Thymus (tissue), 14 donors: ENCODE measurements around the gene DGKQ. TPM values are rescaled to one million over a fixed set of nuclear protein-coding genes. Genes with fewer than 3 reads are reported as not detected.

Experiments
- DNase-seq, 9 donors: peaks; one replicate each; pipeline ENCODE4 v3.0.0-alpha.2; 2013; ENCODE audit warnings: low spot score in 9 of 9, low read depth in 6 of 9, missing footprints in 1 of 9
- H3K27ac ChIP-seq, 2 donors: one replicate each; pipeline ENCODE4 v1.5.1; 2013; ENCODE audit warnings: control low read depth in 1 of 2, low read depth in 1 of 2, low read length in 1 of 2, mild to moderate bottlenecking in 1 of 2, moderate library complexity in 1 of 2
- H3K27me3 ChIP-seq, 2 donors: one replicate each; pipeline ENCODE4 v1.5.1; 2013; ENCODE audit warnings: low read length in 1 of 2; ENCODE audit not compliant: control insufficient read depth in 2 of 2, insufficient read depth in 1 of 2
- H3K36me3 ChIP-seq, 2 donors: one replicate each; pipeline ENCODE4 v1.5.1; 2013; ENCODE audit warnings: low read length in 1 of 2, mild to moderate bottlenecking in 1 of 2, moderate library complexity in 1 of 2; ENCODE audit not compliant: control insufficient read depth in 2 of 2, insufficient read depth in 2 of 2
- H3K4me1 ChIP-seq, 2 donors: one replicate each; pipeline ENCODE4 v1.5.1; 2013; ENCODE audit warnings: low read length in 2 of 2; ENCODE audit not compliant: control insufficient read depth in 2 of 2, insufficient read depth in 2 of 2
- H3K4me3 ChIP-seq, 2 donors: one replicate each; pipeline ENCODE4 v1.5.1; 2013; ENCODE audit warnings: low read length in 2 of 2, control low read depth in 1 of 2, mild to moderate bottlenecking in 1 of 2
- H3K9me3 ChIP-seq, 2 donors: one replicate each; pipeline ENCODE4 v1.5.1; 2013; ENCODE audit warnings: low read length in 1 of 2, mild to moderate bottlenecking in 1 of 2; ENCODE audit not compliant: control insufficient read depth in 2 of 2, insufficient read depth in 1 of 2
- WGBS: extraction: QIAGEN DNeasy Blood & Tissue Kit; methylation state at CpG from one replicate; pipeline ENCODE4 v1.1.7; 2013; 5-methylcytosine and 5-hydroxymethylcytosine counted together
- long read RNA-seq, 10 donors: transcript quantifications; one replicate each; lab custom pipeline, GENCODE V29; 2026
- polyA plus RNA-seq: library from polyadenylated mRNA; stranded (reverse); fragments of 200-250 nt; gene quantifications from one replicate; pipeline ENCODE4 v1.2.3, GENCODE V29; 2013
- total RNA-seq: library from RNA; stranded (reverse); fragments of 120-200 nt; gene quantifications from one replicate; pipeline ENCODE4 v1.2.4, GENCODE V29; 2013
- donor health status: healthy.

The DGKQ gene, protein sequence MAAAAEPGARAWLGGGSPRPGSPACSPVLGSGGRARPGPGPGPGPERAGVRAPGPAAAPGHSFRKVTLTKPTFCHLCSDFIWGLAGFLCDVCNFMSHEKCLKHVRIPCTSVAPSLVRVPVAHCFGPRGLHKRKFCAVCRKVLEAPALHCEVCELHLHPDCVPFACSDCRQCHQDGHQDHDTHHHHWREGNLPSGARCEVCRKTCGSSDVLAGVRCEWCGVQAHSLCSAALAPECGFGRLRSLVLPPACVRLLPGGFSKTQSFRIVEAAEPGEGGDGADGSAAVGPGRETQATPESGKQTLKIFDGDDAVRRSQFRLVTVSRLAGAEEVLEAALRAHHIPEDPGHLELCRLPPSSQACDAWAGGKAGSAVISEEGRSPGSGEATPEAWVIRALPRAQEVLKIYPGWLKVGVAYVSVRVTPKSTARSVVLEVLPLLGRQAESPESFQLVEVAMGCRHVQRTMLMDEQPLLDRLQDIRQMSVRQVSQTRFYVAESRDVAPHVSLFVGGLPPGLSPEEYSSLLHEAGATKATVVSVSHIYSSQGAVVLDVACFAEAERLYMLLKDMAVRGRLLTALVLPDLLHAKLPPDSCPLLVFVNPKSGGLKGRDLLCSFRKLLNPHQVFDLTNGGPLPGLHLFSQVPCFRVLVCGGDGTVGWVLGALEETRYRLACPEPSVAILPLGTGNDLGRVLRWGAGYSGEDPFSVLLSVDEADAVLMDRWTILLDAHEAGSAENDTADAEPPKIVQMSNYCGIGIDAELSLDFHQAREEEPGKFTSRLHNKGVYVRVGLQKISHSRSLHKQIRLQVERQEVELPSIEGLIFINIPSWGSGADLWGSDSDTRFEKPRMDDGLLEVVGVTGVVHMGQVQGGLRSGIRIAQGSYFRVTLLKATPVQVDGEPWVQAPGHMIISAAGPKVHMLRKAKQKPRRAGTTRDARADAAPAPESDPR
- total RNA-seq (11.3 TPM), polyA plus RNA-seq (24.1 TPM)
- long read RNA-seq, donor 1, result 0 reads
- long read RNA-seq, donor 2, result 0 reads
- long read RNA-seq, donor 3, full-length matches to known transcripts, result 4 of 4 reads
- long read RNA-seq, donor 3, partial matches to known transcripts, result 0 of 4 reads
- long read RNA-seq, donor 3, other reads (novel, unspliced or antisense), result 0 of 4 reads
- long read RNA-seq, donor 4, result 0 reads
- long read RNA-seq, donor 5, full-length matches to known transcripts, result 1 of 6 reads
- long read RNA-seq, donor 5, partial matches to known transcripts, result 5 of 6 reads
- long read RNA-seq, donor 5, other reads (novel, unspliced or antisense), result 0 of 6 reads
- long read RNA-seq, donor 6, result 0 reads
- long read RNA-seq, donor 7, result 0 reads
- long read RNA-seq, donor 8, result 0 reads
- long read RNA-seq, donor 9, result 0 reads
- long read RNA-seq, donor 10, result 0 reads

DNA sequence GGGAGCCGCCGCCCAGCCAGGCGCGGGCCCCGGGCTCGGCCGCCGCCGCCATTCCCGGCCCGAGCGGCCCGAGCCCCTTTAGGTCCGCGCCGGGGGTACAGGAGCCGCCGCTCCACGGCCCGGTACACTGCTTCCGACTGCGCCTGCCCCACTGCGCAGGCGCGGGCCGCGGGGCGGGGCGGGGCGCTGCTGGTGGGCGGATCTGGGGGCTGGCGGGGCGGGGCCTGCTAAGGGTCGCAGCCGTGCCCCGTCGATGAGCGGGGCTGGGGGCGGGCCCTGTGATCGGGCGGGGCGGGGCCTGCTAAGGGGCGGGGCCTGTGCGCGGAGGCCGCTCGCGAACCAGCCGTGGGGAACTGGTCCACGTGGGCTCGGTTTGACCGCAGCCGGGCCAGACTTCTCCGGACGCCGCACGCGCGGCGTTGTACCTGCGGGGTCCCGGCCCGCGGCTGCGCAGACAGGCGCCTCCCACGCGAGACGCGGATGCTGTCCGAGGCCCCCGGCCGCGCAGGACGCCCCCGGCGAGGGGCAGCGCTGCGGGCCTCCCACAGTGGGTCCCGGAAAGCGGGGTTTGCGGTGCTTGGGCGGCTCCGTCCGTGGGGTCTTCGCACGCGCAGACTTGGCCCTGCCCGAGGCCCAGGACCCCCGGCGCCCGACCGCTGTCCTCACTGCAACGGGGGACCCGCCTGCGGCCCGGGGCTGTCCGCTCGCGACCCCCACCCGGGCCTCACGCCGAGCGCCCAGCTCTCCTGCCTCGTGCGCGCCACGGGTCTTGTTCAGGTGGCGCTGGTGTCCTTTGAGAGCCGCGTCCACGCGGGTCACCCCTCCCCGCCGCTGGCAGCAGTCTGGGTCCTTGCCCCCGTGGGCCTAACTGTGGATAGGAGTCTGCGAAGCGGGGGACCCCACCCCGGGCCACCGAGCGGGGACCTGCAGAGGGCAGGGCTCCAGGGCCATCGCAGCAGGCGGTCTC, at the start of gene DGKQ:
Gene DGKQ, minus strand, starts transcription at position 139 of the 967 bp plus-strand sequence. Its CDS starts 87 bp downstream, at position 52.
- H3K4me1 ChIP-seq, result peaks cover 11 to 19% of the 10 kb centered on the region in 2 donors
- H3K4me3 ChIP-seq, result peak within 1 kb of the TSS; percentile 46 to 59
- H3K36me3 ChIP-seq, result no peaks in the 10 kb centered on the region
- WGBS, result 31% methylated on average over 123 of the region's 123 CpGs
- peaks cover 0 to 9% of the 10 kb centered on the region in 2 donors for H3K9me3 ChIP-seq
- peak within 1 kb of the TSS in 1 of 2 donors; percentile 46 for H3K27ac ChIP-seq
- peaks cover 0 to 38% of the 10 kb centered on the region in 2 donors for H3K27me3 ChIP-seq
- DNase-seq, result peak in 8 of 9 donors; percentile 40 to 89 (median 77)

DNA sequence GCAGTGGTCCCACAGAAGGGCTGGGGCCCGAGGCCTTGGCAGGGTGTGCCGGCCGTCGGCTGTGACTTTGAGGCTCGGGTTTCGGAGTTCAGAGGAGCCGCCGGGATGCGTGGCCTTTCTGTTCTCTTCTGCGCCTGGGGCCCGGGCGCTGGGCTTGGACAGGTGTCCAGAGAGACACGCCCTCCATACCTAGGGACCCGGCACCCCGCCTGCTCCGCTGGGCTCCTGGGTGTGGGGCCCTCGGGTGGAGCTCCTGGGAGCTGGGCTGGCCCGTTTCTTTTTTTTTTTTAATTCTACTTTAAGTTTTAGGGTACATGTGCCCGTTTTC, 49.3 kb upstream of the DGKQ start:
- WGBS, result 95% methylated on average over 19 of the region's 19 CpGs
- DNase-seq, result no peak

DNA sequence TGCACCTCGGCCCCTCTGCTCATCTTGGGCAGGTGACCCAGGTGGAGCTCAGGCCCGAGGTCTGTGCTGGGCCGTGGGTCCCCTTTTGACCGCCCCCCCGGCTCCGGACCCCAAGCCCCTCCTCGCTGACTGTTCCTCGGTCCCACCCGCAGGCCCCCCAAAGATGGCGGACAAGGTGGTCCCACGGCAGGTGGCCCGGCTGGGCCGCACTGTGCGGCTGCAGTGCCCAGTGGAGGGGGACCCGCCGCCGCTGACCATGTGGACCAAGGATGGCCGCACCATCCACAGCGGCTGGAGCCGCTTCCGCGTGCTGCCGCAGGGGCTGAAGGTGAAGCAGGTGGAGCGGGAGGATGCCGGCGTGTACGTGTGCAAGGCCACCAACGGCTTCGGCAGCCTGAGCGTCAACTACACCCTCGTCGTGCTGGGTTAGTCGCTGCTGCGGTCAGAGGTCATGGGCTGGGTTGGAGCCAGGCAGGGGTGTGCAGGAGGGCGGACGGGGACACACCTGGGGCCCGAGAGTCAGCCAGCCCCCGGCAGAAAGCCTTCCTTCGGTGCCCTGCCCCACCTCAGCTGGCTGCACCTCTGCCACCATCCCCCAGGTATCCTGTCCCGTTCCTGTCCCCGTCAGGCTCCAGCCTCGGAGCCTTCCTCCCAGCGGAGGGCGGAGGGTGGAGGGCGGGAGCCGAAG, 48.8 kb upstream of the DGKQ start:
- peaks cover 0 to 2% of the 10 kb centered on the region in 2 donors for H3K4me1 ChIP-seq
- peaks cover 0 to 13% of the 10 kb centered on the region in 2 donors for H3K36me3 ChIP-seq
- no peak overlapping the region for H3K4me3 ChIP-seq
- H3K9me3 ChIP-seq, result peaks cover 0 to 2% of the 10 kb centered on the region in 2 donors
- WGBS, result 97% methylated on average over 46 of the region's 46 CpGs
- DNase-seq, result no peak
- H3K27ac ChIP-seq, result no peak overlapping the region
- no peaks in the 10 kb centered on the region for H3K27me3 ChIP-seq

More for the DNA sequence above, 49.3 kb upstream of the DGKQ start:
- Histone ChIP-seq H3K36me3 (peaks cover 0 to 13% of the 10 kb centered on the region in 2 donors), H3K4me3 (no peak overlapping the region), H3K27me3 (peaks cover 0 to under 1% of the 10 kb centered on the region in 2 donors), H3K27ac (no peak overlapping the region), H3K9me3 (peaks cover 0 to 2% of the 10 kb centered on the region in 2 donors), H3K4me1 (peaks cover 0 to 2% of the 10 kb centered on the region in 2 donors)

DNA sequence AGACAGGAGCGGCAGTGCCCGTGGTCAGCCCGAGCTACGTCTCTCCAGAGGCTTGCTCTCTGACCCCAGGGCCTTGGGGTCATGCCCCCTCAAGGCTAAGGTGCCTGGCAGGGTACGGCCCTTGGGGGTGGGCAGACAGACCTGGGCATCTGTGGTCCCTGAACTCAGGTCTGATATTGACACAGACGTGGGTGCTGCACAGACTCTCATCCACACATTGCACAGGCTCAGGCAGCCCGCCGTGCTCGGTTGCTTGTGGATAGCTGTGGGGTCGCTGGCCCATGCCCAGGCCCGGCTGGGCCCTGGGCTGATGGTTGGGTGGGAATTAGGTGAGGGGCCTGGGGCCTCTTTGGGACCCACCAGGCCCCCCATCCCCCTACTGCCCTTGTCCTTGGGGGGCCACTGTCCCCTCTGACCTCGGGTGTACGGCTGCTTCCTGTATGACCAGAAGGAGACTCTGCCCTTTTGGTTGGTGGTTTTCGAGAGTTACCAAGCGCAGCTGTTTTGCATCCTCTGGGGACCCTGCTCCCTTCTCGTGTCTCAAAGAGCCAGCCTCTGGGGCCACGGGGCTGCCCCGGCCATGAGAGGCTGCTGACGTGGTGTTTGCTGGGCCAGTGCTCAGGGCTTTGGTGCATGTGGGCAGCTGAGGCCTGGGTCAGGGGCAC, 48.1 kb upstream of the DGKQ start:
- Histone ChIP-seq H3K9me3 (peaks cover 0 to 2% of the 10 kb centered on the region in 2 donors), H3K4me3 (no peak overlapping the region), H3K27me3 (no peaks in the 10 kb centered on the region), H3K27ac (no peak overlapping the region), H3K4me1 (peaks cover 0 to 2% of the 10 kb centered on the region in 2 donors), H3K36me3 (peaks cover 0 to 13% of the 10 kb centered on the region in 2 donors)
- WGBS, result 93% methylated on average over 19 of the region's 19 CpGs
- no peak for DNase-seq

DNA sequence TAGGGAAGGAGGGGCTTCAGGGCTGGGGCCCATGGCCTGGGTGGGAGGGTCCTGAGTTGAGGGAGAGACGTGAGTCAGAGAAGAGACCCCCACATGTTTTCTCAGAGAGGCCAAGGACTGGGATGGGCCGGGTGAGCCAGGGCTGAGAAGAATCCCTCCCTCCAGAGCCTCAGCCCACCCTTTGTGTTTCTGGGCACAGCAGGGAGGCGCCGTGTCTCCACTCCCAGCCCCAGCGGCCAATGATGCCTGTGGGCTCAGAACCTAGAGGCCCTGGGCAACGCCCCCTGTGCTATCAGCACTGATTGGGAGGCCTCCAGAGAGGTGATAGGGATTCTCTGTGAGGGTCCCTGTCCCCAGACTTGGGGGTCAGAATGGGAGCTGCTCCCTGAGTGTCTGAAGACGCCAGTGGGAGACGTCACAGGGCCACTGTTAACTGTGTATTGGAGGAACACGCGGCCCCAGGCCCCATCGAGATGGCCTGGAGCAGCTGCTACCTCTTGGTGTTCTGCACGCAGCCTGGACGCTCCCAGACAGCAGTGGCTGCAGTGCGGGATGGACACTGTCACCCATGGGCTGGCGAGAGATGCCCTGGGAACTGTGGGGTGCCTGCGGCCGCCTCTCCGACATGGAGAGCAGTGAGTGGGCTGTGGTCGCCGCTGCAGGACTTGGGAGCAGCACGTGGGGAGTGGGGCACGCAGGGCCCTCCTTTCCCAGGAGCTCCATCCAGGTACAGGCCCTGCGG, 46.5 kb upstream of the DGKQ start:
- H3K36me3 ChIP-seq, result peaks cover 0 to under 1% of the 10 kb centered on the region in 2 donors

DNA sequence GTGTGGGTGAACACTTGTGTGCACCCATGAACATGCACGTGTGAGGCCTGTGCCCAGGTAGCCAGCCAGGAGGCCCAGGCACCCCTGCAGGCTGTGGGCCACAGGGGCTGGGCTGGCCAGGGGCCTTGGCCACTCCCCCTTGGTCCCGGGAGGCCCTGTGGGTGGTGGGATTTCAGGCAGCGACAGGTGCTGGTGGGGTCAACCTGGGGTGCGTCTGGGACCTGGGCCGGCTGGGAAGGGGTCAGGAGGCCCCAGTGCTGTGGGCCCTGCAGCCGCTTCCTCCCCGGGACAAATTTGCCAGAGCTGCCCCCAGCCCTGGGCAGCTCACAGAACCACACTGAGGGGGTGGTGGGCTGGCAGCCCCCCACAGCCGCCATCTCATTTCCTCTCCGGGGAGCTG, 46.0 kb upstream of the DGKQ start:
- Histone ChIP-seq H3K4me1 (no peaks in the 10 kb centered on the region), H3K27me3 (peaks cover 0 to 14% of the 10 kb centered on the region in 2 donors), H3K9me3 (no peaks in the 10 kb centered on the region), H3K36me3 (no peaks in the 10 kb centered on the region), H3K4me3 (no peak overlapping the region), H3K27ac (no peak overlapping the region)
- WGBS, result 83% methylated on average over 9 of the region's 9 CpGs
- no peak for DNase-seq

More for the DNA sequence above, 46.5 kb upstream of the DGKQ start:
- Histone ChIP-seq H3K27ac (no peak overlapping the region), H3K9me3 (no peaks in the 10 kb centered on the region), H3K4me3 (no peak overlapping the region), H3K4me1 (no peaks in the 10 kb centered on the region), H3K27me3 (peaks cover 0 to 8% of the 10 kb centered on the region in 2 donors)
- WGBS, result 84% methylated on average over 23 of the region's 23 CpGs
- DNase-seq, result no peak
